ENCODE data around the gene LKAAEAR1.

The LKAAEAR1 gene

DNA sequence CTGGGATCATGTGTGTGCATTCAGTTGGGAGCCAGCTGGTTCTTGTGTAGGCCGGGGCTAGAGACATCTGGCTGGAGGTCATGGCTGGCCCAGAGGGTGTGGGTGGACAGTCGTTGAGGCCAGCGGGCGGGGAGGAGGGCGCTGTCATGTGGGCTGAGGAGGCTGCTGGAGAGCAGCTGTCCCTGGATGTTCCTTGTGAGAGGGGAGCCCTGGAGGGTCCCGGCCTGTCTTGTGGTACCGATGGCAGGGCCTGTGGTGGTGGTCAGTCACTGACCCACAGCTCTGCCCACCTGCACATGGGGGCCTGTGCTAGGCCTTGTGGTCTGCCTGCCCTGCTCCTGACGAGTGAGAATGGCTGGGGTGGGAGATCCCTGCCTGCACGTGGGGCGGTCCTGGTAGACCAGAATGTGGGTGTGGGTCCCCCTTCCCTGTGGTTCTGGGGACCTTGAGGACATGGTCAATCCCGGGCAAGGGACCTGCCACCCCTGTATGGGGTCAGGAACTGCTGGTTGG lies 50.2 kb downstream of the LKAAEAR1 start:
- DNase-seq, result no peak
